GM21381 (cell line): ENCODE data around the gene NIPSNAP3A.

Experiments used
- ATAC-seq: cut with Tn5 transposase; IDR thresholded peaks from one replicate; pipeline ENCODE4 v1.9.1; 2021; ENCODE audit warnings: mild to moderate bottlenecking, moderate library complexity; ENCODE audit not compliant: unreplicated experiment

The NIPSNAP3A gene

DNA sequence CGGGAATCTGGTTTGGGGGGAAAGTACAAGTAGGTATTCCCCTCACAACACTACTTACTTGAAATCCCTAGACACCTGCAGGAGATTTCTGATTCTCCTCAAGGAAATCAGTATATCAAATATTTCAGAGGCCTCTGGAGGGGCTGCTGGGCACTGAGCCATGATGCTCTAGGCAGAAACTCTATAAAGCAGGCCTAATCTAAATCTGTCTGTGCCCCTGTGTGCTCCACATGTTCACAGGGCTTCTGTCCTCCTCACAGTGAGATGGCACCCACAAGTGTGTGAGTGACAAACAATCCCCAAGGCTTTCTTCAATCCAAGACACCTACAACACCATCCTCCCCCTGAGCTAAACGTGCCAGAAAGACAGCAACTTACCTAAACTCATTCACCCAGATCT, 55.4 kb downstream of the NIPSNAP3A start:
- ATAC-seq, result no peak

DNA sequence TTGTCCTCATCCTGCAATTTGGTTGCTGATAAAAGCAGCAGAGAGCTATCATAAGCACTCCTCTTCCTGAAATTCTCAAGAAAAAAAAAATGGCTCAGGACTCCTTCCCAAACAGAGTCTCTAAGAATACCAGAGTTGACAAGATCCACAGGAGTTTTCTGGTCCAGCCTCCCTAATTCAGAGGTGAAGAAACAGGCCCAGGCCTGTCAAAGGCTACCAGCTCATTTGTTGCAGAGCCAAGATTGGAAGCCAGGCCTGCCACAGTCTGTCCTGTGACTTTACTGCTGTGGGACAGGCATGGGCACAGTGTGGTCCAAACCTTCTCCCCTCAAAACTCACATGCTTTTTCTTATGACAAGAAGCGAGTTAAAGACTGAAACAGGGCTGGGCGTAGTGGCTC, 58.0 kb downstream of the NIPSNAP3A start:
- no peak for ATAC-seq

DNA sequence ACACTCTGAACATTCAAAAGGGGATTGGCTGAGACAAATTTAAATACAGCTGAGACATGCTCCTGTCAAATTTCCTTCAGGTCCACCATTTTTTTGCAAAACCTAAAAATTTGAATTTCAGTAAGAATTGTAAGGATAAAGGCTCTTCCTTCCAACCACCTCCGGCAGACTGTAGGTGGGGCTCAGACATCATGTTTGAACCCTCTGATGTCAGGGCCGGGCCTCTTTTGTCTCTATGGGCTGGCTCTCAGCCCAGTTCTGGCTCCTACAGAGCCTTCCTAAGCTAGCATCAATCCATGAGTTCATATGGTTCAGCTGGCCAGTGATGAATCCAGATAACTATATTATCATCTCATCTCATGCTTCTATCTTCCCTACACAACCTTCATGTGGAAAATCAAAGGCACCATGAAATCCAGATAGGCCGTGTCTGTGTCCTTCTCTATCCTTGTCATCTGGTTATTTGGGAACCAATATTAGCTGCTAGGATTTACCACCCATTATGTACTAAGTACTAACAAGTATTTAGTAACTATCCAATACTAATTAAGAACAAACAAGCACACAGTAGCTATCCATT, 60.6 kb downstream of the NIPSNAP3A start:
- ATAC-seq, result no peak
